NCI-H1105 treated with DMSO at 0.1 percent for 48 hours (cell line): Measurements from ENCODE around the gene PZP.

Experiments used
- DNase-seq: peaks from one replicate; lab custom pipeline; 2025; lab: John Stamatoyannopoulos, UW

The PZP gene

GRCh38 chr12:9123781-9124382, 84.3 kb downstream of the PZP start:
- DNase-seq, result peak; percentile 56

- DNase-seq, result peak; percentile 42
These were observed 86.0 kb downstream of the PZP start for GRCh38 chr12:9122091-9122609.

GRCh38 chr12:9120487-9121184, 87.6 kb downstream of the PZP start:
- no peak for DNase-seq

- DNase-seq, result no peak
These were observed 90.0 kb downstream of the PZP start for GRCh38 chr12:9118158-9118557.

- DNase-seq, result no peak
These were observed 92.2 kb downstream of the PZP start, which contains the start of gene A2M for GRCh38 chr12:9115731-9116559. Gene A2M, minus strand, starts transcription at chr12:9115919. Its CDS starts 70 bp downstream, at chr12:9115849.

- no peak for DNase-seq
These were observed 93.2 kb downstream of the PZP start for GRCh38 chr12:9114946-9115345.

- DNase-seq, result no peak
These were observed 94.2 kb downstream of the PZP start for GRCh38 chr12:9113987-9114309.

- DNase-seq, result no peak
These were observed 94.8 kb downstream of the PZP start for GRCh38 chr12:9113296-9113986.

GRCh38 chr12:9112076-9112853, 95.9 kb downstream of the PZP start:
- no peak for DNase-seq

GRCh38 chr12:9111525-9111924, 96.7 kb downstream of the PZP start:
- no peak for DNase-seq

- no peak for DNase-seq
These were observed 98.3 kb downstream of the PZP start for GRCh38 chr12:9109737-9110491.

- DNase-seq, result no peak
These were observed 99.0 kb downstream of the PZP start for GRCh38 chr12:9109213-9109522.

GRCh38 chr12:9108504-9109212, 99.5 kb downstream of the PZP start:
- DNase-seq, result no peak

GRCh38 chr12:9107542-9107873, 100.7 kb downstream of the PZP start:
- no peak for DNase-seq

- no peak for DNase-seq
These were observed 101.3 kb downstream of the PZP start for GRCh38 chr12:9106610-9107541.

- no peak for DNase-seq
These were observed 102.1 kb downstream of the PZP start for GRCh38 chr12:9106067-9106466.

GRCh38 chr12:9104767-9105423, 103.3 kb downstream of the PZP start:
- DNase-seq, result no peak

GRCh38 chr12:9104087-9104486, 104.1 kb downstream of the PZP start:
- DNase-seq, result no peak
